HepG2 (cell line): Measurements from ENCODE around the gene PTPMT1. TPM values are rescaled to one million over a fixed set of nuclear protein-coding genes. Genes with fewer than 3 reads are reported as not detected.

Source experiments
- AGO1 ChIP-seq: fragments of 200-400 bp; formaldehyde crosslinking; IDR thresholded peaks from 2 replicates; pipeline ENCODE4 v1.6.1; 2017; ENCODE audit warnings: mild to moderate bottlenecking, low read depth, low read length, moderate library complexity; ENCODE audit not compliant: poor library complexity, severe bottlenecking
- ARID3A ChIP-seq: IDR thresholded peaks from 2 replicates; pipeline ENCODE4 v1.6.1; 2012; ENCODE audit warnings: low read depth, low read length, improper control_type of control experiment
- CENPT ChIP-seq: sonication (generic); formaldehyde crosslinking; IDR thresholded peaks from 2 replicates; pipeline ENCODE4 v1.8.0; 2022; ENCODE audit warnings: low read depth, mild to moderate bottlenecking, moderate library complexity, missing genetic modification reagents
- IKZF1 ChIP-seq: fragments of 450-650 bp; IDR thresholded peaks from 2 replicates; pipeline ENCODE4 v1.7.1; 2016
- IKZF4 ChIP-seq: sonication (generic); formaldehyde crosslinking; IDR thresholded peaks from 2 replicates; pipeline ENCODE4 v1.5.1; 2020; ENCODE audit warnings: borderline replicate concordance, mild to moderate bottlenecking, low read depth, missing genetic modification reagents; ENCODE audit errors: not compliant biosample characterization
- JUN ChIP-seq: sonication (generic); formaldehyde crosslinking; IDR thresholded peaks from 2 replicates; pipeline ENCODE4 v1.4.0; 2020; ENCODE audit warnings: mild to moderate bottlenecking, missing genetic modification reagents
- KAT8 ChIP-seq: IDR thresholded peaks from 2 replicates; pipeline ENCODE4 v1.6.1; 2016; ENCODE audit warnings: missing genetic modification reagents, missing compliant biosample characterization
- RARA ChIP-seq: IDR thresholded peaks from 2 replicates; pipeline ENCODE4 v1.6.1; 2016; ENCODE audit warnings: missing genetic modification reagents, missing compliant biosample characterization
- RBFOX2 ChIP-seq: fragments of 200-400 bp; formaldehyde crosslinking; IDR thresholded peaks from 2 replicates; pipeline ENCODE4 v1.6.1; 2017; ENCODE audit warnings: low read depth, mild to moderate bottlenecking, low read length
- SOX5 ChIP-seq: IDR thresholded peaks from 2 replicates; pipeline ENCODE4 v1.6.1; 2016; ENCODE audit warnings: borderline replicate concordance
- TBX3 ChIP-seq: fragments of 450-650 bp; IDR thresholded peaks from 2 replicates; pipeline ENCODE4 v1.6.1; 2017; ENCODE audit warnings: antibody characterized with exemption, mild to moderate bottlenecking, inconsistent platforms, borderline replicate concordance
- XRCC5 ChIP-seq: fragments of 200-400 bp; formaldehyde crosslinking; optimal IDR thresholded peaks from 2 replicates; pipeline ENCODE3; 2017; ENCODE audit warnings: mild to moderate bottlenecking, low read length
- ZNF292 ChIP-seq: sonication (generic); formaldehyde crosslinking; IDR thresholded peaks from 2 replicates; pipeline ENCODE4 v1.8.1; 2022; ENCODE audit warnings: mild to moderate bottlenecking, low read depth, missing genetic modification reagents, borderline replicate concordance
- ZNF337 ChIP-seq: sonication (generic); formaldehyde crosslinking; IDR thresholded peaks from 2 replicates; pipeline ENCODE4 v1.5.1; 2020; ENCODE audit warnings: missing genetic modification reagents, low read depth, mild to moderate bottlenecking, borderline replicate concordance
- ZNF431 ChIP-seq: sonication (generic); formaldehyde crosslinking; IDR thresholded peaks from 2 replicates; pipeline ENCODE4 v1.9.0; 2022; ENCODE audit warnings: missing genetic modification reagents, low read depth, mild to moderate bottlenecking, borderline replicate concordance
- ZNF678 ChIP-seq: sonication (generic); formaldehyde crosslinking; IDR thresholded peaks from 2 replicates; pipeline ENCODE4 v1.4.0; 2020; ENCODE audit warnings: mild to moderate bottlenecking, missing genetic modification reagents
- ZNF747 ChIP-seq: sonication (generic); formaldehyde crosslinking; IDR thresholded peaks from 2 replicates; pipeline ENCODE4 v1.8.1; 2023; ENCODE audit warnings: missing genetic modification reagents, mild to moderate bottlenecking, borderline replicate concordance
- ZNF782 ChIP-seq: sonication (generic); formaldehyde crosslinking; IDR thresholded peaks from 2 replicates; pipeline ENCODE4 v1.4.0; 2020; ENCODE audit warnings: missing genetic modification reagents, mild to moderate bottlenecking, borderline replicate concordance
- ZNF879 ChIP-seq: sonication (generic); formaldehyde crosslinking; IDR thresholded peaks from 2 replicates; pipeline ENCODE4 v1.8.1; 2023; ENCODE audit warnings: missing genetic modification reagents
- polyA plus RNA-seq, 8 experiments: library from polyadenylated mRNA; depleted of rRNA in 3 of 8; stranded (reverse) in 7 of 8; unstranded in 1 of 8; fragments of >200 nt; fragmentation: Illumina TruSeq in 4 of 8; extraction: Trizol in 4 of 8; gene quantifications; 2 replicates each; pipeline versions ENCODE4 v1.2.1 to v1.2.3, GENCODE V29; 2011 to 2016; ENCODE audit warnings: low read depth in 4 of 8, missing spikeins in 1 of 8, mixed read lengths in 1 of 8; ENCODE audit not compliant: insufficient read depth in 1 of 8
- total RNA-seq, 5 experiments: library from RNA; depleted of rRNA; stranded (reverse); fragments of >200 nt; fragmentation: Illumina TruSeq; extraction: Trizol; gene quantifications; 2 replicates each; pipeline ENCODE4 v1.2.3, GENCODE V29; 2016; ENCODE audit warnings: low read depth in 1 of 5
- TF ChIP-seq, protein P1 (sequence below): sonication (generic); formaldehyde crosslinking; IDR thresholded peaks from 2 replicates; pipeline ENCODE4 v1.8.0; 2023; ENCODE audit warnings: mild to moderate bottlenecking, missing genetic modification reagents
- TF ChIP-seq, protein P2 (sequence below): IDR thresholded peaks from 2 replicates; pipeline ENCODE4 v1.6.1; 2018; ENCODE audit warnings: missing genetic modification reagents, mild to moderate bottlenecking, missing compliant biosample characterization
- TF ChIP-seq, protein P3 (sequence below): sonication (generic); formaldehyde crosslinking; IDR thresholded peaks from 2 replicates; pipeline ENCODE4 v1.8.1; 2023; ENCODE audit warnings: mild to moderate bottlenecking, inconsistent platforms, moderate library complexity, missing genetic modification reagents, borderline replicate concordance
- TF ChIP-seq, protein P4 (sequence below): sonication (generic); formaldehyde crosslinking; conservative IDR thresholded peaks from 2 replicates; pipeline ENCODE4 v1.4.0; 2020; ENCODE audit warnings: missing genetic modification reagents

PTPMT1 gene
- total and polyA plus RNA-seq, 2 of the 13 experiments (the other 11 are each of a cell fraction or from before 2014, with no cell fraction given) = 55.6 to 129 TPM

- peak; percentile 28 for TF ChIP-seq IKZF4 (CRISPR knock-in tag)
- TF ChIP-seq SOX5 (CRISPR knock-in tag) = no peak
- TF ChIP-seq ZNF431 (CRISPR knock-in tag) = 0 out of 2 replicates have a peak, but pooled peaks have one; percentile 26
- TF ChIP-seq ZNF782 (CRISPR knock-in tag) = no peak
- TF ChIP-seq ZNF747 (CRISPR knock-in tag) = no peak; the same call in 1 of the 2 replicates
- no peak for TF ChIP-seq ZNF337 (CRISPR knock-in tag)
- TF ChIP-seq, protein P1, sequence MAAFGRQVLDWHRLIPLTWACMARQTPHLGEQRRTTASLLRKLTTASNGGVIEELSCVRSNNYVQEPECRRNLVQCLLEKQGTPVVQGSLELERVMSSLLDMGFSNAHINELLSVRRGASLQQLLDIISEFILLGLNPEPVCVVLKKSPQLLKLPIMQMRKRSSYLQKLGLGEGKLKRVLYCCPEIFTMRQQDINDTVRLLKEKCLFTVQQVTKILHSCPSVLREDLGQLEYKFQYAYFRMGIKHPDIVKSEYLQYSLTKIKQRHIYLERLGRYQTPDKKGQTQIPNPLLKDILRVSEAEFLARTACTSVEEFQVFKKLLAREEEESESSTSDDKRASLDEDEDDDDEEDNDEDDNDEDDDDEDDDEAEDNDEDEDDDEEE = no peak; the same call in 1 of the 2 replicates
- TF ChIP-seq, protein P2, sequence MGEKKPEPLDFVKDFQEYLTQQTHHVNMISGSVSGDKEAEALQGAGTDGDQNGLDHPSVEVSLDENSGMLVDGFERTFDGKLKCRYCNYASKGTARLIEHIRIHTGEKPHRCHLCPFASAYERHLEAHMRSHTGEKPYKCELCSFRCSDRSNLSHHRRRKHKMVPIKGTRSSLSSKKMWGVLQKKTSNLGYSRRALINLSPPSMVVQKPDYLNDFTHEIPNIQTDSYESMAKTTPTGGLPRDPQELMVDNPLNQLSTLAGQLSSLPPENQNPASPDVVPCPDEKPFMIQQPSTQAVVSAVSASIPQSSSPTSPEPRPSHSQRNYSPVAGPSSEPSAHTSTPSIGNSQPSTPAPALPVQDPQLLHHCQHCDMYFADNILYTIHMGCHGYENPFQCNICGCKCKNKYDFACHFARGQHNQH = peak; percentile 36; the same call in 1 of the 2 replicates
- peak; percentile 75; the same call in 1 of the 2 replicates for TF ChIP-seq KAT8 (CRISPR knock-in tag)
- peak; percentile 33; the same call in 1 of the 2 replicates for TF ChIP-seq ZNF292
- peak; percentile 41 for TF ChIP-seq XRCC5
- peak; percentile 23; the same call in 1 of the 2 replicates for TF ChIP-seq ZNF678 (CRISPR knock-in tag)
- 0 out of 2 replicates have a peak, but pooled peaks have one; percentile 64 for TF ChIP-seq ZNF879 (CRISPR knock-in tag)
- no peak for TF ChIP-seq ARID3A
- peak; percentile 94; the same call in 1 of the 2 replicates for TF ChIP-seq CENPT (CRISPR knock-in tag)
- TF ChIP-seq AGO1 = no peak
- no peak for TF ChIP-seq TBX3
- TF ChIP-seq, protein P3, sequence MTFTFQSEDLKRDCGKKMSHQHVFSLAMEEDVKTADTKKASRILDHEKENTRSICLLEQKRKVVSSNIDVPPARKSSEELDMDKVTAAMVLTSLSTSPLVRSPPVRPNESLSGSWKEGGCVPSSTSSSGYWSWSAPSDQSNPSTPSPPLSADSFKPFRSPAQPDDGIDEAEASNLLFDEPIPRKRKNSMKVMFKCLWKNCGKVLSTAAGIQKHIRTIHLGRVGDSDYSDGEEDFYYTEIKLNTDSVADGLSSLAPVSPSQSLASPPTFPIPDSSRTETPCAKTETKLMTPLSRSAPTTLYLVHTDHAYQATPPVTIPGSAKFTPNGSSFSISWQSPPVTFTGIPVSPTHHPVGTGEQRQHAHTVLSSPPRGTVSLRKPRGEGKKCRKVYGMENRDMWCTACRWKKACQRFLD (CRISPR knock-in tag) = no peak
- TF ChIP-seq, protein P4, sequence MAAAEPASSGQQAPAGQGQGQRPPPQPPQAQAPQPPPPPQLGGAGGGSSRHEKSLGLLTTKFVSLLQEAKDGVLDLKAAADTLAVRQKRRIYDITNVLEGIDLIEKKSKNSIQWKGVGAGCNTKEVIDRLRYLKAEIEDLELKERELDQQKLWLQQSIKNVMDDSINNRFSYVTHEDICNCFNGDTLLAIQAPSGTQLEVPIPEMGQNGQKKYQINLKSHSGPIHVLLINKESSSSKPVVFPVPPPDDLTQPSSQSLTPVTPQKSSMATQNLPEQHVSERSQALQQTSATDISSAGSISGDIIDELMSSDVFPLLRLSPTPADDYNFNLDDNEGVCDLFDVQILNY (CRISPR knock-in tag) = peak; percentile 69
- peak; percentile 47 for TF ChIP-seq RARA
- TF ChIP-seq JUN = 0 out of 2 replicates have a peak, but pooled peaks have one; percentile 19
- TF ChIP-seq RBFOX2 = peak; percentile 93
- TF ChIP-seq IKZF1 = no peak
Observed at GRCh38 chr11:47565340-47566148, at the start of gene PTPMT1 (continued).
